Keratinocyte (primary cell): Measurements from ENCODE around the gene CMSS1.

ENCODE experiments used
- EZH2 ChIP-seq: IDR thresholded peaks from one replicate; pipeline ENCODE4 v1.6.1; 2012; ENCODE audit warnings: inconsistent platforms, mild to moderate bottlenecking, low read length, moderate library complexity
- TF ChIP-seq, protein P1 (sequence below), 3 experiments: IDR thresholded peaks in 1 of 3; conservative IDR thresholded peaks in 1 of 3; optimal IDR thresholded peaks in 1 of 3; 2 replicates in 2 of 3; 3 replicates in 1 of 3; pipeline versions ENCODE3 to v1.5.1; 2011; ENCODE audit warnings: low read length in 3 of 3, mild to moderate bottlenecking in 3 of 3, moderate library complexity in 2 of 3, control low read depth in 1 of 3, inconsistent platforms in 1 of 3; ENCODE audit not compliant: insufficient read depth in 2 of 3; ENCODE audit errors: extremely low read depth in 1 of 3

GRCh38 chr3:100029689-100030088, 212.0 kb downstream of the CMSS1 start:
- TF ChIP-seq, protein P1, sequence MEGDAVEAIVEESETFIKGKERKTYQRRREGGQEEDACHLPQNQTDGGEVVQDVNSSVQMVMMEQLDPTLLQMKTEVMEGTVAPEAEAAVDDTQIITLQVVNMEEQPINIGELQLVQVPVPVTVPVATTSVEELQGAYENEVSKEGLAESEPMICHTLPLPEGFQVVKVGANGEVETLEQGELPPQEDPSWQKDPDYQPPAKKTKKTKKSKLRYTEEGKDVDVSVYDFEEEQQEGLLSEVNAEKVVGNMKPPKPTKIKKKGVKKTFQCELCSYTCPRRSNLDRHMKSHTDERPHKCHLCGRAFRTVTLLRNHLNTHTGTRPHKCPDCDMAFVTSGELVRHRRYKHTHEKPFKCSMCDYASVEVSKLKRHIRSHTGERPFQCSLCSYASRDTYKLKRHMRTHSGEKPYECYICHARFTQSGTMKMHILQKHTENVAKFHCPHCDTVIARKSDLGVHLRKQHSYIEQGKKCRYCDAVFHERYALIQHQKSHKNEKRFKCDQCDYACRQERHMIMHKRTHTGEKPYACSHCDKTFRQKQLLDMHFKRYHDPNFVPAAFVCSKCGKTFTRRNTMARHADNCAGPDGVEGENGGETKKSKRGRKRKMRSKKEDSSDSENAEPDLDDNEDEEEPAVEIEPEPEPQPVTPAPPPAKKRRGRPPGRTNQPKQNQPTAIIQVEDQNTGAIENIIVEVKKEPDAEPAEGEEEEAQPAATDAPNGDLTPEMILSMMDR (optimal IDR thresholded peaks at IDR 0.05 in 1 of 3, IDR thresholded peaks at IDR 0.05 in 1 of 3, conservative IDR thresholded peaks at IDR 0.05 in 1 of 3; ENCODE audit: extremely low read depth in 1 of 3, insufficient read depth in 2 of 3, low read length in 3 of 3), result no peak
- no peak for TF ChIP-seq EZH2
